A673 (cell line): ENCODE measurements around the gene SPATA31D3. TPM values are rescaled to one million over a fixed set of nuclear protein-coding genes. Genes with fewer than 3 reads are reported as not detected.

Experiments
- BruUV-seq: library from RNA; stranded (reverse); fragments of 400-500 nt; replicated peaks from 2 replicates; lab custom pipeline; 2021; lab: Mats Ljungman, UMichigan
- CTCF ChIA-PET: fragments of 300-600 bp; sonication (Branson Sonifier 250); formaldehyde crosslinking; loops from one replicate; lab custom pipeline; 2022; ENCODE audit warnings: antibody characterized with exemption; lab: Charles Lee
- POLR2A ChIA-PET: fragments of 300-600 bp; sonication (Branson Sonifier 250); formaldehyde crosslinking; loops from one replicate; lab custom pipeline; 2022; ENCODE audit warnings: antibody characterized with exemption; ENCODE audit not compliant: low non-redundant PET; lab: Charles Lee
- DNase-seq: peaks from one replicate; pipeline ENCODE4 v3.0.0-alpha.2; 2015; ENCODE audit warnings: low spot score
- H3K27ac ChIP-seq: fragments of 200-600 bp; sonication (generic); 2 replicates; pipeline ENCODE4 v1.5.1; 2016; ENCODE audit warnings: mixed run types, low read depth, mild to moderate bottlenecking, mixed read lengths, antibody characterized with exemption, low read length; ENCODE audit not compliant: poor library complexity, severe bottlenecking
- H3K27me3 ChIP-seq: fragments of 200-600 bp; sonication (generic); replicated peaks from 2 replicates; pipeline ENCODE4 v1.6.1; 2017; ENCODE audit warnings: mixed run types, low read depth, mild to moderate bottlenecking, mixed read lengths, antibody characterized with exemption, low read length; ENCODE audit not compliant: insufficient read depth, poor library complexity
- H3K36me3 ChIP-seq: fragments of 200-600 bp; sonication (generic); 2 replicates; pipeline ENCODE4 v1.6.1; 2016; ENCODE audit warnings: mixed run types, mild to moderate bottlenecking, mixed read lengths, antibody characterized with exemption, low read length; ENCODE audit not compliant: insufficient read depth, poor library complexity, severe bottlenecking
- H3K4me1 ChIP-seq: fragments of 200-600 bp; sonication (generic); 2 replicates; pipeline ENCODE4 v1.6.1; 2017; ENCODE audit warnings: mixed run types, mild to moderate bottlenecking, mixed read lengths, antibody characterized with exemption, low read length; ENCODE audit not compliant: insufficient read depth, poor library complexity, severe bottlenecking
- H3K4me3 ChIP-seq: fragments of 200-600 bp; sonication (generic); 2 replicates; pipeline ENCODE4 v1.5.1; 2016; ENCODE audit warnings: low read depth, mixed run types, mild to moderate bottlenecking, mixed read lengths, low read length; ENCODE audit not compliant: poor library complexity, severe bottlenecking
- H3K9me3 ChIP-seq: fragments of 200-600 bp; sonication (generic); 2 replicates; pipeline ENCODE4 v1.6.1; 2016; ENCODE audit warnings: mixed run types, low read depth, mild to moderate bottlenecking, mixed read lengths, antibody characterized with exemption, low read length; ENCODE audit not compliant: poor library complexity, severe bottlenecking
- CTCF ChIP-seq: fragments of 300-800, 200-600 bp; sonication (generic); conservative IDR thresholded peaks from 2 replicates; pipeline ENCODE4 v1.5.1; 2017; ENCODE audit warnings: low read depth, mild to moderate bottlenecking, antibody characterized with exemption, low read length, moderate library complexity, mixed read lengths
- EZH2 ChIP-seq: fragments of 200-600 bp; sonication (generic); IDR thresholded peaks from 2 replicates; pipeline ENCODE4 v1.6.1; 2017; ENCODE audit warnings: borderline replicate concordance, low read depth, mild to moderate bottlenecking, mixed read lengths, antibody characterized with exemption, low read length; ENCODE audit not compliant: poor library complexity, severe bottlenecking
- intact Hi-C: fragments of 100-400 bp; cut with micrococcal nuclease; formaldehyde crosslinking; loops from one replicate; pipeline ENCODE4 v1.10.0; 2022; ENCODE audit not compliant: unreplicated experiment
- total RNA-seq: library from RNA; stranded (reverse); gene quantifications from 2 replicates; pipeline ENCODE4 v1.2.3, GENCODE V29; 2021

Gene SPATA31D3
- total RNA-seq, 1 experiment from 2014 or later, result not detected

GRCh38 chr9:81993656-81994055 is 50.4 kb downstream of the SPATA31D3 start:
- TF ChIP-seq CTCF (no peak), EZH2 (no peak)
- ChIA-PET POLR2A (no interaction called here), CTCF (no interaction called here)

More at GRCh38 chr9:81993656-81994055, 50.4 kb downstream of the SPATA31D3 start:
- no peak overlapping the region for H3K4me3 ChIP-seq
- H3K27me3 ChIP-seq, result no peaks in the 10 kb centered on the region
- no peaks in the 10 kb centered on the region for H3K9me3 ChIP-seq
- DNase-seq, result no peak
- H3K27ac ChIP-seq, result no peak overlapping the region
- intact Hi-C loops, result no loop called here
- no peaks in the 10 kb centered on the region for H3K4me1 ChIP-seq
- BruUV-seq, result no TSS peak
- no peaks in the 10 kb centered on the region for H3K36me3 ChIP-seq

Other genes starting within 250 kb of the SPATA31D3 start
- not detected in 2 replicates for gene SPATA31D4, start 15.1 kb upstream of the SPATA31D3 start, total RNA-seq
- gene SPATA31D1, start 45.3 kb downstream of the SPATA31D3 start, total RNA-seq, result not detected in 2 replicates